Stimulated activated CD4-positive, alpha-beta T cell treated with anti-CD3 and anti-CD28 coated beads, Interleukin-15, amount 100 ng/mL, for 24 hours (primary cell): ENCODE results near the gene MAPK8IP2.
"Not testable (repeated sequence)": the region's sequence is repeated elsewhere in the genome, so short reads cannot be mapped to it uniquely, and the experiment has no call there.

Source experiments
- DNase-seq: peaks from one replicate; pipeline ENCODE4 v3.0.0-alpha.2; 2020

Gene MAPK8IP2

GRCh38 chr22:50614296-50614695, 13.7 kb downstream of the MAPK8IP2 start:
- DNase-seq: not testable (repeated sequence)

- peak; percentile 71 for DNase-seq
These were observed 20.2 kb downstream of the MAPK8IP2 start for GRCh38 chr22:50620593-50621355.

GRCh38 chr22:50621356-50621880, 20.8 kb downstream of the MAPK8IP2 start:
- peak; percentile 64 for DNase-seq

GRCh38 chr22:50621948-50622722, 21.5 kb downstream of the MAPK8IP2 start:
- DNase-seq: peak; percentile 34

GRCh38 chr22:50622723-50623327, 22.2 kb downstream of the MAPK8IP2 start:
- DNase-seq: no peak

GRCh38 chr22:50624347-50625130, 23.9 kb downstream of the MAPK8IP2 start:
- DNase-seq: no peak

- DNase-seq: no peak
These were observed 24.6 kb downstream of the MAPK8IP2 start for GRCh38 chr22:50625131-50625567.

- DNase-seq: no peak
These were observed 25.1 kb downstream of the MAPK8IP2 start for GRCh38 chr22:50625568-50626313.

- no peak for DNase-seq
These were observed 25.8 kb downstream of the MAPK8IP2 start for GRCh38 chr22:50626314-50626849.

GRCh38 chr22:50626850-50627641, 26.5 kb downstream of the MAPK8IP2 start:
- DNase-seq: no peak

GRCh38 chr22:50627642-50628542, 27.3 kb downstream of the MAPK8IP2 start, which contains the start of gene ARSA:
TSS of gene ARSA (minus strand) at chr22:50628152. CDS start at chr22:50627779, 373 bp downstream.
- DNase-seq: peak; percentile 82

GRCh38 chr22:50628543-50629134, 28.0 kb downstream of the MAPK8IP2 start:
- peak; percentile 22 for DNase-seq

GRCh38 chr22:50630376-50630775, 29.8 kb downstream of the MAPK8IP2 start:
- DNase-seq: no peak

- DNase-seq: no peak
These were observed 32.5 kb downstream of the MAPK8IP2 start for GRCh38 chr22:50633086-50633485.

- DNase-seq: no peak
These were observed 33.2 kb downstream of the MAPK8IP2 start for GRCh38 chr22:50633771-50634170.

GRCh38 chr22:50635591-50635990, 35.0 kb downstream of the MAPK8IP2 start:
- DNase-seq: no peak

- not testable (repeated sequence) for DNase-seq
These were observed 39.7 kb downstream of the MAPK8IP2 start for GRCh38 chr22:50640296-50640695.

GRCh38 chr22:50640857-50641647, 40.5 kb downstream of the MAPK8IP2 start:
- DNase-seq: no peak
